Non-pigmented ciliary epithelial cell (primary cell): ENCODE measurements around the gene NTSR1.

Experiments used
- DNase-seq: peaks from one replicate; pipeline ENCODE4 v3.0.0-alpha.2; 2010; ENCODE audit warnings: low read depth

The NTSR1 gene

GRCh38 chr20:62694106-62694505 is 14.5 kb upstream of the NTSR1 start:
- DNase-seq: no peak

DNA sequence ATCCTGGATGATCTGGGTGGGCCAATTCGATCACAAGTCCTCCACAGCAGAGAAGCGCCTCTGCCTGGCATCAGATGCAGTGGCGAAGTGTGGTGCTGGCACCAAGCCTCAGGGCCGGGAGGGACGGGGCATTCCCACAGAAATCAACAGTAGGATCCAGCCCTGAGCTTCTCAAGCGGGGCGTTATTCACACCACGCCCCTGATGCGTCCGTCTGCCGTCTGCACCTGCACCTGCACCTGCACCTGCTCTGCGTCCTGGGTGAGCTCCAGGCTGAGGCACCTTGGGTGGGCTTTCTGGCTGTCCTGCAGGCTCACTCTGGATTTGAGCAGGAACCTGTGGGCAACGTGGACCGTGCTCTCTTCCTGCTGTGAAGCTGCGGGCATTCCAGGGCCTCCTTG is 13.8 kb upstream of the NTSR1 start:
- no peak for DNase-seq

DNA sequence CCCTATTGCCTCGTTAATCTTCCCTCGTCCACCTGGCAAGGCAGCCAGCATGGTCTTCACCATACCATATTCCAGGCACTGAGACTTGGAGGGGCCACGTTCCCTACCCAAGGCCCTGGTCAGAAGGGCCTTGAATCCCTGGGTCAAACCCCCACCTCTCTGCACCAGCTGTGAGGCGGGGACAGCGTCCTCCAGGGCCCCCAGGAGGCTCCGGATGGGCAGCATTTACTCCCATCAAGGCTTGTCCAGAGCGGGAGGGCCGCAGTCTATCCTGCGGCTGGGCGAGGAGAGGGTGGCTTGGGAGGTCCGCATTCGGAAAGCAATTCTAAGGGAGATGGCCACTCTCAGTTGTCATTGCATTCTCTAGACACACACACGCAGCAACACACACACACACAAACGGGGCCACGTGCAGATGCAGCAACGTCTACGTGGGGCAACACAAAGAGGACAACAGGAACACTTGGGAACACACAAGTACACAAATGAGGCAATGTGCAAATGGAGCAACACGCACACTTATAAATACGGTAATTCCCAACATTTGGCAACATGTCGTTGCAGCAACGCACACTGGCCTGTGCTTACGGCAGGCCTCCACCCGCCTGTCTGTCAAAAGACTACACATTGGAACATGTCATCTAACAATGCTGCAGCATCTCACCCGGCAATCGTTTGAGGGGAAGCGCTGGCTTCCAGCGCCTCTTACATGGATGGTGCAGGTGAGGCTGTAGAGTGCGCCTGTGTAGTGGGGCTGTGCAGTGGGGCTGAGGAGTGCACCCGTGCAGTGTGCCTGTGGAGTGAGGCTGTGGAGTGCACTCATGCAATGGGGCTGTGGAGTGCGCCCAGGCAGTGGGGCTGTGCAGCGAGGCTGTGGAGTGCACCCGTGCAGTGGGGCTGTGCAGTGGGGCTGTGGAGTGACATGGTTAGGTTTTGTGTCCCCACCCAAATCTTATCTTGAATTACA is 12.9 kb upstream of the NTSR1 start:
- no peak for DNase-seq

DNA sequence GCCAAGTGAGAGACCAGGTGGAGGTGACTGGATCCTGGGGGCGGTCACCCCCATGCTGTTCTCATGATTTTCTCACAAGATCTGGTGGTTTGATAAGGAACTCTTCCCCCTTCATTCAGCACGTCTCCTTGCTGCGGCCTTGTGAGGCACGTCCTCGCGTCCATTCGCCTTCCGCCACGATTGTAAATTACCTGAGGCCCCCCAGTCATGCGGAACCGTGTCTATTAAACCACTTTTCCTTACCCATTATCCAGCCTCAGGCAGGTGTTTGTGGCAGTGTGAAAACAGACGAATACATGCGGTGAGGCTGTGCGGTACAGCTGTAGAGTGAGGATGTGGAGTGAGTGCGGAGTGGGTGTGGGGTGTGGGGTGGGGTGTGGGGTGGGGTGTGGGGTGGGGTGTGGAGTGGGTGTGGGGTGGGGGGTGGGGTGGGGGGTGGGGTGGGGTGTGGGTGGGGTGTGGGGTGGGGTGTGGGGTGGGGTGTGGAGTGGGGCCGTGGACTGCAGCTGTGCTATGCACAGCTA is 12.1 kb upstream of the NTSR1 start:
- no peak for DNase-seq

GRCh38 chr20:62696989-62697388 is 11.6 kb upstream of the NTSR1 start:
- DNase-seq: no peak

GRCh38 chr20:62697468-62697912 is 11.1 kb upstream of the NTSR1 start:
- no peak for DNase-seq

DNA sequence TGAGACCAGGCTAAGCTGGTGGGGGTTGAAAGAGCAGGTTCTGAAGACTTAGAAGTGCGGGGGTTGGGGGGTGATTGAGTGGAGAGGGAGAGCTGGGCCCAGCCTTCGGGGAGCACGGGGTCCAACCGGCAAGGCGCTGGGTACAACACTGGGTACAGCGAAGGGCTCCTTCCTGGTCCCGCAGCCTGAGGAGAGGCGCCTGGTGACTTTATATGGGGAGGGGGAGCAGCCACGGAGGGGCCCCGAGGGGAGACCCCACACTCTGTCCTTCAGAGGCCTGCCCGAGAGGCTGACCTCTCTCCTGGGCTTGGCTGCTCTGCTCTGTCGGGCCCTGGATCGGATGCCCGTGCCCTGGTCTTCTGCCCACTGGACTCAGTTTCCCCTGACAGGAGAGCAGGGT is 10.4 kb upstream of the NTSR1 start:
- DNase-seq: no peak

GRCh38 chr20:62699296-62699695 is 9.3 kb upstream of the NTSR1 start:
- no peak for DNase-seq

DNA sequence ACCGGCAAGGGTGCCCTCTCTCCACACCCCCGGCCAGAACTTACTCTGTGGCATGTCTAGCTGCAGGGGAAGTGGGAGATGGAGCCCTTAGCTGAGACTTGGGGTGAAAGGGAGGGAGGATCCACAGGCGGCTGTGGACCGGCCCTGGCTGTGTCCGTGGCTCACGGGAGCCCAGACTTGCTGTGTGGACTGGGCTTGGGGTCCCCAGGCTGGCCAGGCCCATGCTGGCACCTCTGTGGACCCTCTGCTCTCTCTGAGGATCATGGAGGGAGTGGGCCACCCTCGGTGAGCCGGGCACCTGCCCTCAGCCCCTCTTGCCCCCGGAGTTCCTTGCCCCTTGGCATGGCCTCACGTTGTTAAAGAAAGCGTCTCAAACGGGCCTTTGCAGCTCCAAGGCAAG is 8.9 kb upstream of the NTSR1 start:
- no peak for DNase-seq

DNA sequence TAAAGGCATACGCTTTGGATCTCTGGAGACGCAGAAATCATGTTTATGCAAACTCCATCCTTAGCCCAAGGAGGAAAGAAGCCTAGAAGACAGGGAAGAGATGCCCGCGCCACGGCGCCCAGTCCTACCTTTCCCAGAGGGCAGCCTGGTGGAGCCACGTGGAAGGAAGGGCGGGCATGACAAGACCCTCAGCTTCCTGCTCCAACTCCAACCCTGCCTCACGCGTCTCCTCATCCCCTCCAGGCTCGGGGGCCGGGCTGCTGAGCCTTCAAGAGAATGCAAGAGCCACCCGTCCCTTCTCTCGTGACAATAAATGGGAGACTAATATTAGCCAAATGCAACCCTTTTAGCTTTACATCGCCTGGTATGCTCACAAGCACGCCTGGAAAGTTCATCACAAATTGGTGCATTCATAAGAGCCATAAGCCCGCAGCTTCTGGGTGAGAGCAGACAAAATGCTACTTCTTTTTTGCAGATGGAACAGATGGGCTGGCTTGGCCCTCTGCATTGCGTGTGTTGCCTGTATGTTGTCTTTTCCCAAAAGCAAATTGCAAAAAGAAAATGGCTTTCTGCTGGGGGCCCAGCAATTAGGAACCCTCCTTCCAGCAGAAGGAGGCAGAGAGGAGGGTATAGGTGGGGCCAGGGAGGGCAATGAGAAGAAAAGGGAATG is 8.2 kb upstream of the NTSR1 start:
- DNase-seq: no peak

DNA sequence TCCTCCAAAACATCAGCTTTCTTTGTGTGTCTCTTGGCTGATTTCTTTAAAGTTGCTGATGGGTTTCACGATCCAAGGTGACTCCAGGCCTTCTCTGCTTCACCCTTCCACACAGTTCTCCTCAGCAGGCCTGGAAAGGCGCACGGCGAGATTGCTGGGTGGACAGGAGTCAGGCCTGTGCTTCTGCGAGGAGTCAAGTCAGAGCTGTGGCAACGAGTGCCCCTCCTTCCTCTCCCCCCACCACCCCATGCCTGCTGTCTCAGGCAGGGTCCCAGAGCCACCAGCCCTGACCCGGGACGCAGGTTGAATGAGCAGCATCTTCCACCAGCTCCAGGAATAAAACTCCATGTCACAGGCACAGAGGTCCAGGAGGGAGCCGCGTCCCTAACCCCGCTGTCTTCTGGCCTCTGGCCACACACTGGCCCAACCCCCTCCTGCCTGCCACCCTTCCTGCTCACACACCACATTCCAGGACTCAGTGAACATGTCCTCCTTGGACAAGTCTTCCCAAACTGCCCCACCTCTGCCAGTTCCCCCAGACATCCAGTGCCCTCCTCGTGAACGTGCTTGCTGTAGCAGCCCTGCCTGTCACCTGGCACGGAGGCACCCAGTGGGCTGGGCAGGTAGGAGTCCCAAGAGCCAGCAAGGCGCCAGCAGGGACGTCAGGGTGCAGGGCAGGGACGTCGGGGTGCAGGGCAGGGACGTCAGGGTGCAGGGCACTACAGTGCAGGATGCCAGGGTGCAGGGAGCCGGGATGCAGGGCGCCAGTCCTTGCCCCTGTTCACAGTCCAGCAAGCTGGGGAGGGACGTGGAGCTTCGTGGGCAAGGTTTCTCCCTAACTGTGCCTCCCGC is 7.2 kb upstream of the NTSR1 start:
- no peak for DNase-seq

DNA sequence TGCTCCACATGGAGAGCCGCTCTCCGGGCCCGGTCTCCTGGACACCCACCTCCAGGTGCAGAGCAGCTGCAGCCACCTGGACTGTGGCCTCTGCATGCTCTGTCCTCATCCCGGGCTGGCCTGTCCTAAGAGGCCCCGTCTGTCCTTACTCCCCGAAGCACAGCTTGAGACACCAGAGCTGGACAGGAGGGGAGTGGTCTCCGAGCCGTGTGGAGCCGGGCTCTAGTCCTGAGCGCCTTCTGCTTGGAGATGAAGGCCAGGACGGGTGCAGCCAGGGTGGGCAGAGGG is 6.7 kb upstream of the NTSR1 start:
- no peak for DNase-seq

DNA sequence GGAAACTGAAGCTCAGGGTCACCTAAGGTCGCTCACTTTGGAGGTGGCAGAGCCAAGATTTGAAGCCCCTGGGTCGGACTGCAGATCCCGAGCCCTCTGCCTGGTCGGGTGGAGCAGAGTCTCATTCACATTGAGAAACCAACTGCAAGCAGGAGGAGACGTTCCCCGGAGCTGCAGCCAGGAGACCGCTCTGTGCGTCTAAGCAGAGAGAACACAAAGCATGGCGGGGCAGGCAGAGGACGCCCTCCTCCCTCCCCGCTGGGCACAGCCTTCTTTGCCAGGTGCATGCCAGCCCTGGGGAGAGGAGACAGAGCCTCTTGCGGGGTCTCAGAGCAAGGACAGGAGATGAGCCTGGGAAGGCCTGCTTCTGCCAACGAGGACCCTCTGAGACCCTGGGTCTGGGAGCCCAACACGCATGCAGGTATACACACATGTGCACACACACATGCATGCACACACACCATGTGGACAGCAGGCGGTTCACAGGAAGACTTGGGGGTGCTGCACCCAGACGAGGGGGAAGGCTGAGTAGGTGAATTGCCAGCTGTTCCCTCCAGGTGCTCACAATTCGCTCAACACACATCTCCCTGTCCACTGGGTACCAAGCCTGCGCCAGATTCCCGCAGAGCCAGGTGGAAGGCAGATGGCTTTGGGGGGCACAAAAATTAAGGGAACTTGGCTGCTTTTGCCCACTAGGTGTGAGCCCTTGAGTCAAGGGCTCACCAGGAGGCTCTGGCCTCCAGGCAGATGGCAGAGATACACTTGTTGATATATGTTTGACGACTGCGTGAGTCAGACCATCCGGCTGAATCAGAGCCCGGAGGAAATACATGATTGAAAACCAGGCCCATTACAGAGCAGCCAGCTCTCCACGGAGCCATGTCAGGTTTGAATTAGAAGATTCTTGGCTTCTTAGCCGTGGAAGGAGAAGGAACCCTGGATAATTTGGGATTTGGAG is 5.5 kb upstream of the NTSR1 start:
- DNase-seq: peak; percentile 65

DNA sequence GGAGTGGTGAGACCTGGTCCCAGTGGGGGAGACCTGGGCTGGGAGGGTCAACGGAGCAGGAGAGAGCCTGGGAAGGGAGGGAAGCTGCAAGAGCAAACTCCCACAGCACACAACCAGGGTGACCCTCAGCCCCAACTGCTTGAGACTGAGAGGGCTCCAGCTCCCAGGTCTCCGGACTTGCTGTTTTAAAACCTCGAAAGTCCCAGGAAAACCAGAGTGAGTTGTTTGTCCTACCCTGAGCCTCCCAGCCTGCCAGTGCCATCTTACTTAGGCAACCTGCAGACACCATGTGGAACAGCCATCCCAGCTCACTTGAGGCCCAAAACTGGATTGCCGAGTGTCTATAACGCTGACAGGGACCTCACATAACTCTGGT is 4.8 kb upstream of the NTSR1 start:
- no peak for DNase-seq

DNA sequence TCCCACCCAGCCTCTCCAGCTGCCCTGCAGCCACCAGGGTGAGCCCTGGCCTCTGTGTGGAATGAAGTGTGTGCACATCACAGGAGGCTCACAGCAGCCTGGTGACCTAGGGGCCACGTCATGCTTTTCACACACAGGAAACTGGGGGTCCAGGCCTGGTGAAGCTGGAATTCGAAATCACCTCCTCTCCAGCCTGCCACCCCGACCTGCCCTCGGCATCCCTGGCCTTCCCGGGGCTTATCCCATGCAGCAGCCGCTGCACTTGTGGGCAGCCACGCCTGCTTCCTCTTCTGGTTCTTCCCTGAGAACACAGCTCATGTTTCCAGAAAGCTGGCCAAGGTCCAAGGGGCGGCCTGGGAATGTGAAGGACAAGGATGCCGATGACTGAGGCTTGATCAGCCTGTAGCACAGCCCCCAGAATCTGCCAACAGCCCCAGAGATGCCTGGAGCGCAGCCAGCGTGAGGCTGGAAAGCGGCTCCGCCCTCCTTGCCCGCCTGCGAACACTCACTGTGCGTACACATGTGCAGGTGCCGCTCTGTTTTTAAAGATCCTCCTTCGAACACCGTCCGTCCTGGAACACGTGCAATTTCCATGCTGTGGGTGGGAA is 4.2 kb upstream of the NTSR1 start:
- peak; percentile 63 for DNase-seq

- DNase-seq: no peak
These were observed 3.0 kb upstream of the NTSR1 start for GRCh38 chr20:62705627-62706026.

GRCh38 chr20:62706344-62706743 is 2.3 kb upstream of the NTSR1 start:
- DNase-seq: no peak

DNA sequence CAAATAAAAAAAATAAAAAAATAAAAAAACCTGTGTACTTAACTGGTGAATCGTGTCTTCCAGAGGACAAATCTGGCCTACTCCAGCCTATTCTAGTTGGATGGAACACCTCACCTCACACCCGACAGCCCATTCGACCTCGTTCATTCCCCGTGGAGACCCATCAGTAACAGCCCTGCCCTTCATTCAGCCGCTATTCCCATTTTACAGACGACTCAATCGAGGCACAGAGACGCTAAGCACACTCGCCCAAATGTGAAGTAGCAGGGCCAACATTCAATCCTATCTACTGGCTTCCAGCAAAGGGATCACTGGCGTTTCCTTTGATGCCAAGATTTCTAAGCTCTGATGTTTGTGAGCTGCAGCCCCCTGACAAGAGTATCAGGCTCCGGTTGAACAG is 1.8 kb upstream of the NTSR1 start:
- no peak for DNase-seq

GRCh38 chr20:62707276-62707920 is 1.2 kb upstream of the NTSR1 start:
- DNase-seq: no peak

DNA sequence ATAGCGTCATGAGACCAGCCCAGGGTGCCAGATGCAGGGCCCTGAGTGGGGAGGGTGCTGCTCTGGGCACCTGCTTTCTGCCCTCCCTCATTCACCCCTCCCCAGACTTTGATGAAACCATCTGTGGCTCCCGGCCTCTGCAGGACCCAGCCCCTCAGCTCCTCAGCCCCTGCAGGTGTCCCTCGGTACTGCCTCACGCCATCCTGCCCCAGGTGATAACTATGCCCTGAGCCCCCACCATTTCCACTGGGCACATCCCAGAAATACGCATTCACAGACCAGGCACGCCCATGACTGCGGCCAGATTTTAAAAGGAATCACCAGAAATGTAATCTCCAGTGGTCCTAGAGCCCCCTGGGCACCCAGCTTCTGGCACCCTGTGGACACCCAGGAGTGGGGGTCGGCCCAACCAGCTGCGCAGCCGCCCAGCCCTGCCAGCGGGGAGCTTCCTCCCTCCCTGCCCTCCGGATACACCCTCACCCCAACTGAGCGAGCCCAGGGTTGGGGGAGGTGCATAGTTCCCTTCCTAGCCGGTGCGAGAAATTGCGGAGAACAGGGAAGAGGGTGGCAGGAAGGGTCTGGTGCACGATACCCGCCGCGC is 615 bp upstream of the NTSR1 start:
- DNase-seq: no peak
